22Rv1 (cell line): Measurements from ENCODE around the gene RASA3.

Experiments
- H3K27ac ChIP-seq: fragments of 450-650 bp; 2 replicates; pipeline ENCODE4 v1.5.1; 2017
- ZFX ChIP-seq: fragments of 450-650 bp; IDR thresholded peaks from 2 replicates; pipeline ENCODE4 v1.6.1; 2017; ENCODE audit warnings: antibody characterized with exemption, borderline replicate concordance
- TF ChIP-seq, protein P1 (sequence below): fragments of 450-650 bp; IDR thresholded peaks from 2 replicates; pipeline ENCODE4 v1.5.1; 2017; ENCODE audit warnings: mild to moderate bottlenecking

The RASA3 gene

DNA sequence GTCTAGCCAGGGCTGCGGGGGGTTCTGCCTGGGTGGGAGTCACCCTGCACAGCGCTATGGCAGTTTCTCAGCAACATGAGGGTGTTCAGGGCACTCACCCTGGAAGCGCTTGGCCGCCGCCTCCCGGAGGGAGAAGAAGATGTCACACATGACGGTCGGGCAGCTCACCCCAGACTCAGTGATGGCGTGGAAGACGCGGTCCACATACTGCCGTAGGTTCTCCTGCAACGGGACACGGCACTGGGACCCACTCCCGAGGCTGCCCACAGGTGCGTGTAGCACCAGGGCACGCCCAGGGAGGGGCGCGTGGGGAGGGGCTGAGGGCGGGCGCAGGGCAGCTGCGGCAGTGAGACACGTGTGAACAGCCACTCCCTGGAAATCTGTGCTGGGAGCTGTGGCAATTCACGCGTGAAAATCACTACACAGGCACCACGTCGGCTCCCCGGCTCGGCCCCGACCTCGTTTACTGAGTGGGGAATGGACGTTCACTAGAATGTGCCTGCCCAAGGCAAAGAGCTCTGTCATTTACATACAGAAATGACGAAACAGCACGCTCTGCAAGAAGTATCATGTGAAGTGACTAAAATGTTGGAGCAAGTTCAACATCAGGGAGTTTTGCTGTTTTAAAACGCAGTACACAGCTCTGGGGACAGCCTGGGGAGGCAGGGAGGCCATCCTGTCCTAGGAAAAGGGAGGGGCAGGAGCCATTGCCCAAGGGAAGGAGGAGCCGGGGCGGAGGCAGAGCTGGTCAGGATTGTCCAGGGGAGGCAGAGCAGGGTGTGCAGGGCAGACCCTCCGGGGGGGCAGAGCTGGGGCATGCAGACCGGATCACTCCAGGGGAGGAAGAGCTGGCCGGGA lies 117.1 kb downstream of the RASA3 start:
- no peak overlapping the region for H3K27ac ChIP-seq
- TF ChIP-seq, protein P1, sequence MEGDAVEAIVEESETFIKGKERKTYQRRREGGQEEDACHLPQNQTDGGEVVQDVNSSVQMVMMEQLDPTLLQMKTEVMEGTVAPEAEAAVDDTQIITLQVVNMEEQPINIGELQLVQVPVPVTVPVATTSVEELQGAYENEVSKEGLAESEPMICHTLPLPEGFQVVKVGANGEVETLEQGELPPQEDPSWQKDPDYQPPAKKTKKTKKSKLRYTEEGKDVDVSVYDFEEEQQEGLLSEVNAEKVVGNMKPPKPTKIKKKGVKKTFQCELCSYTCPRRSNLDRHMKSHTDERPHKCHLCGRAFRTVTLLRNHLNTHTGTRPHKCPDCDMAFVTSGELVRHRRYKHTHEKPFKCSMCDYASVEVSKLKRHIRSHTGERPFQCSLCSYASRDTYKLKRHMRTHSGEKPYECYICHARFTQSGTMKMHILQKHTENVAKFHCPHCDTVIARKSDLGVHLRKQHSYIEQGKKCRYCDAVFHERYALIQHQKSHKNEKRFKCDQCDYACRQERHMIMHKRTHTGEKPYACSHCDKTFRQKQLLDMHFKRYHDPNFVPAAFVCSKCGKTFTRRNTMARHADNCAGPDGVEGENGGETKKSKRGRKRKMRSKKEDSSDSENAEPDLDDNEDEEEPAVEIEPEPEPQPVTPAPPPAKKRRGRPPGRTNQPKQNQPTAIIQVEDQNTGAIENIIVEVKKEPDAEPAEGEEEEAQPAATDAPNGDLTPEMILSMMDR, result peak; percentile 52
- TF ChIP-seq ZFX, result no peak

DNA sequence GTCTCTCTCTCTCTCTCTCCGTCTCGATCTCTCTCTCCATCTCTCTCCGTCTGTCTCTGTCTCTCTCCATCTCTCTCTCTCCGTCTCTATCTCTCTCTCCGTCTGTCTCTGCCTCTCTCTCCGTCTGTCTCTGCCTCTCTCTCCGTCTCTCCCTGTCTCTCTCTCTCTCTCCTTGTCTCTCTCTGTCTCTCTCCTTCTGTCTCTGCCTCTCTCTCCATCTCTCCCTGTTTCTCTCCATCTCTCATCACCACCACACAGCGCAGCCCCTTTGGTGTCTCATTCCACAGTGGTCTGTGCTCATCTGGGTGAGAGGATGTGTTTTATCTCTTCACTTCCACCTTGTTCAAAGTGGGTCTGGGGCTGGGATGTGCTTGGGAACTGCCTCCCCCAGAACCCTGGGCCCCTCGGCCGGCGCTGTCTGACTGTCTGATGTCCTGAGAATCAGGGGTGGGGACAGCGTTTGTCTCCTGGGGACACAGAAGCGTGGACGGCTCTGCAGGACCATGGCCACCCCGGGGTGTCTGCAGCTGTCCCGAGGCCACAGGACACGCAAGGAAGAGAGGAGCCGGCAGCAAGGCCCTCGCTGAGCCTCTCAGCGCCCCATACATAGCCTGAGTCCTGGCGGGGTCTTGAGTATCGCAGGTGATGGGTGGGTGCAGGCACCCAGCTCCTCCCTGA lies 118.3 kb downstream of the RASA3 start:
- TF ChIP-seq, protein P1, result no peak
- no peak for TF ChIP-seq ZFX
- no peak overlapping the region for H3K27ac ChIP-seq

DNA sequence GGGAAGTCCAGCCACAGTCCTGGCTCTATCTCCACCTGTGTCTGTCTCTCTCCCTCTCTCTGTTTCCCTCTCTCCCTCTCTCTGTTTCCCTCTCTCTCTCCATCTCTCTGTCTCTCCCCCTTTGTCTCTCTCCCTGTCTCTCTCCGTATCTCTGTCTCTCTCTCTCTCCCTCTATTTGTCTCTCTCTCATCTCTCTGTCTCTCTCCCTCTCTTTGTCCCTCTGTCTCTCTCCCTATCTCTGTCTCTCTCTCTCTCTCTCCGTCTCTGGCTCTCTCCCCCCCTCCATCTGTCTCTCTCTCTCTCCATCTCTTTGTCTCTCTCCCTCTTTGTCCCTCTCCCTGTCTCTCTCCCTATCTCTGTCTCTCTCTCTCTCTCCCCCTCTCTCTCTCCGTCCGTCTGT lies 119.1 kb downstream of the RASA3 start:
- TF ChIP-seq, protein P1, result no peak
- TF ChIP-seq ZFX, result no peak
- H3K27ac ChIP-seq, result no peak overlapping the region

DNA sequence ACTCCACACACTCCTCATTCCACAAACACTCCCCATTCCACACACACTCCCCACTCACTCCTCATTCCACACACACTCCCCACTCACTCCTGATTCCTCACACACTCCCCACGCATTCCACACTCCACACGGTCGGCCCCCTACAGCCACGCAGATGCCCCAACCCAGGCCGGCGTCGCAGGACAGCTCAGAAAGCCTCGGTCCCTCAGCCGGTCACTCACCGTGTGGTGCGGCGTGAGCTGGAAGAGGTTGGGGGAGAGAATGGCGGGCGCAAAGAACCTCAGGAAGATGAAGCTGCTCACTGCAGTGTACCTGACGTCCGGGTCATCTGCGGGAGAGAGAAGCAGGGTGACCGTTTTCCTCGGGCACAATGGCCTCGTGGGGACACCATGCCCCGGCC lies 119.5 kb downstream of the RASA3 start:
- no peak for TF ChIP-seq ZFX
- TF ChIP-seq, protein P1, result no peak
- no peak overlapping the region for H3K27ac ChIP-seq

DNA sequence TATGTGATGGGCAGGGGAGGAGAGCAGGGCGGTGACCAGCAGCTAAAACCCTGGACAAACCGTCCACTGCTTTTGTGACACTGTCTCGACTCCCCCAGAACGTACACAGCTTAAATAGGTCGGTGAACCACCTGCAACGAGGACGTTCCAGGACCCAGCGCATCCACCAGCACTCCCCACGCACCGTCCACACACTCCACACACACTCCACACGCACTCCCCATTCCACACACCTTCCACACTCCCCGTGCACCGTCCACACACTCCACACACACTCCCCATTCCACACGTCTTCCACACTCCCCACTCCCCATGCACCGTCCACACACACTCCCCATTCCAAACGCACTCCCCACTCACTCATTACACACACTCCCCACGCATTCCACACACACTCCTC lies 120.3 kb downstream of the RASA3 start:
- TF ChIP-seq, protein P1, result no peak
- TF ChIP-seq ZFX, result no peak
- H3K27ac ChIP-seq, result no peak overlapping the region

DNA sequence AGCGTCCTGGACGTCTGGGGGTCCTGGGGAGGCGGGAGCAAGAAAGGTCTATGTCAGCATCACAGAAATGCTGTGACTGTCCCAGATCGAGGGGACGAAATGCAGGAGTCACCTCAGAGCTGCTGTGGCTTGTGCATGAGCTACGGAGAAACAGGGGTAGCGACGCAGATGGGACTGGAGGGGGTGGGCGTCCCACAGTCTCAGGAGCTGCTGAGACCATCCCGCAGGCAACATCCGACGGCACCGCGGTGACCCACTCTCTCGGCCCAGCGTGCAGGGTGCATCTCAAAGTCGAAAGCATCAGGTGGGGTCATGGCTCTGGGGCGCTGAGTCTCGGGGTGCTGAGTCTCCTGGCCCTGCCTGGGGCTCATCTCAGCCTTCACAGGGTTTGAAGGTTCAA lies 121.2 kb downstream of the RASA3 start:
- no peak overlapping the region for H3K27ac ChIP-seq
- TF ChIP-seq, protein P1, result no peak
- TF ChIP-seq ZFX, result no peak
